SK-N-MC (cell line): Measurements from ENCODE around the gene SEC61B.

Source experiments
- DNase-seq: peaks from one replicate; pipeline ENCODE4 v3.0.0-alpha.2; 2011; ENCODE audit warnings: low read depth, low spot score
- H3K27ac ChIP-seq: fragments of 200-600 bp; sonication (generic); 2 replicates; pipeline ENCODE4 v1.5.1; 2016; ENCODE audit warnings: mixed run types
- H3K36me3 ChIP-seq: fragments of 200-600 bp; sonication (generic); 2 replicates; pipeline ENCODE4 v1.6.1; 2017; ENCODE audit warnings: antibody characterized with exemption, low read length, mixed read lengths; ENCODE audit not compliant: insufficient read depth
- H3K4me3 ChIP-seq: fragments of 200-600 bp; sonication (generic); 2 replicates; pipeline ENCODE4 v1.5.1; 2016
- H3K9ac ChIP-seq: fragments of 200-600 bp; sonication (generic); 2 replicates; pipeline ENCODE4 v1.8.0; 2017; ENCODE audit warnings: mixed run types, mixed read lengths; ENCODE audit not compliant: insufficient read length
- H3K9me3 ChIP-seq: fragments of 200-600 bp; sonication (generic); 2 replicates; pipeline ENCODE4 v1.6.1; 2017; ENCODE audit warnings: low read depth, mild to moderate bottlenecking, antibody characterized with exemption, low read length, moderate library complexity, mixed read lengths
- EZH2 ChIP-seq: fragments of 200-600 bp; sonication (generic); IDR thresholded peaks from one replicate; pipeline ENCODE4 v1.6.1; 2017; ENCODE audit warnings: antibody characterized with exemption
- FOXP2 ChIP-seq: optimal IDR thresholded peaks from 2 replicates; pipeline ENCODE3; 2011; ENCODE audit warnings: mild to moderate bottlenecking, moderate library complexity; ENCODE audit not compliant: insufficient read depth; ENCODE audit errors: extremely low read length, control extremely low read depth
- POLR2AphosphoS5 ChIP-seq: IDR thresholded peaks from 2 replicates; pipeline ENCODE4 v1.6.1; 2012; ENCODE audit warnings: mild to moderate bottlenecking, low read depth, low read length, borderline replicate concordance

The SEC61B gene

GRCh38 chr9:99239341-99240060 lies 17.4 kb downstream of the SEC61B start:
- DNase-seq = no peak
- no peak overlapping the region for H3K4me3 ChIP-seq
- no peaks in the 10 kb centered on the region for H3K36me3 ChIP-seq
- H3K27ac ChIP-seq = no peak overlapping the region
- no peak overlapping the region for H3K9ac ChIP-seq
- TF ChIP-seq EZH2 = no peak
- no peak for TF ChIP-seq FOXP2
- TF ChIP-seq POLR2AphosphoS5 = no peak
- no peaks in the 10 kb centered on the region for H3K9me3 ChIP-seq

- H3K36me3 ChIP-seq = no peaks in the 10 kb centered on the region
- no peaks in the 10 kb centered on the region for H3K9me3 ChIP-seq
- H3K9ac ChIP-seq = no peak overlapping the region
- no peak overlapping the region for H3K4me3 ChIP-seq
- DNase-seq = no peak
- TF ChIP-seq POLR2AphosphoS5 = no peak
- TF ChIP-seq FOXP2 = no peak
- TF ChIP-seq EZH2 = no peak
- no peak overlapping the region for H3K27ac ChIP-seq
These were observed 19.0 kb downstream of the SEC61B start for GRCh38 chr9:99241106-99241505.

- Histone ChIP-seq H3K27ac (no peak overlapping the region), H3K9me3 (no peaks in the 10 kb centered on the region), H3K36me3 (no peaks in the 10 kb centered on the region), H3K9ac (no peak overlapping the region), H3K4me3 (no peak overlapping the region)
- DNase-seq = no peak
- TF ChIP-seq FOXP2 (no peak), POLR2AphosphoS5 (no peak), EZH2 (no peak)
These were observed 22.5 kb downstream of the SEC61B start for GRCh38 chr9:99244344-99245260.

GRCh38 chr9:99249619-99250018 lies 27.5 kb downstream of the SEC61B start:
- TF ChIP-seq FOXP2 = no peak
- TF ChIP-seq POLR2AphosphoS5 = no peak
- no peak for TF ChIP-seq EZH2
- Histone ChIP-seq H3K4me3 (no peak overlapping the region), H3K36me3 (no peaks in the 10 kb centered on the region), H3K9me3 (no peaks in the 10 kb centered on the region), H3K27ac (no peak overlapping the region), H3K9ac (no peak overlapping the region)
- DNase-seq = no peak

GRCh38 chr9:99251157-99251556 lies 29.1 kb downstream of the SEC61B start:
- Histone ChIP-seq H3K9ac (no peak overlapping the region), H3K9me3 (no peaks in the 10 kb centered on the region)
- TF ChIP-seq POLR2AphosphoS5 = no peak

GRCh38 chr9:99253134-99253533 lies 31.1 kb downstream of the SEC61B start:
- DNase-seq = no peak
- Histone ChIP-seq H3K4me3 (no peak overlapping the region), H3K36me3 (no peaks in the 10 kb centered on the region), H3K27ac (no peak overlapping the region), H3K9me3 (no peaks in the 10 kb centered on the region), H3K9ac (no peak overlapping the region)
- TF ChIP-seq EZH2 (no peak), POLR2AphosphoS5 (no peak), FOXP2 (no peak)

More at GRCh38 chr9:99251157-99251556, 29.1 kb downstream of the SEC61B start:
- Histone ChIP-seq H3K4me3 (no peak overlapping the region), H3K27ac (no peak overlapping the region), H3K36me3 (no peaks in the 10 kb centered on the region)
- DNase-seq = no peak

- Histone ChIP-seq H3K36me3 (no peaks in the 10 kb centered on the region), H3K9ac (no peak overlapping the region), H3K9me3 (no peaks in the 10 kb centered on the region), H3K27ac (no peak overlapping the region), H3K4me3 (no peak overlapping the region)
- TF ChIP-seq POLR2AphosphoS5 = no peak
- TF ChIP-seq EZH2 = no peak
- no peak for TF ChIP-seq FOXP2
- DNase-seq = no peak
These were observed 31.8 kb downstream of the SEC61B start for GRCh38 chr9:99253772-99254431.

GRCh38 chr9:99255651-99256050 lies 33.6 kb downstream of the SEC61B start:
- H3K27ac ChIP-seq = no peak overlapping the region
- H3K36me3 ChIP-seq = no peaks in the 10 kb centered on the region
- no peaks in the 10 kb centered on the region for H3K9me3 ChIP-seq
- H3K4me3 ChIP-seq = no peak overlapping the region
- no peak overlapping the region for H3K9ac ChIP-seq
- no peak for DNase-seq
- no peak for TF ChIP-seq POLR2AphosphoS5
- TF ChIP-seq EZH2 = no peak
- TF ChIP-seq FOXP2 = no peak

GRCh38 chr9:99257723-99258389 lies 35.8 kb downstream of the SEC61B start:
- TF ChIP-seq POLR2AphosphoS5 (no peak), EZH2 (no peak), FOXP2 (no peak)
- no peak overlapping the region for H3K9ac ChIP-seq
- no peaks in the 10 kb centered on the region for H3K36me3 ChIP-seq
- no peak overlapping the region for H3K27ac ChIP-seq
- H3K9me3 ChIP-seq = no peaks in the 10 kb centered on the region
- H3K4me3 ChIP-seq = no peak overlapping the region
- DNase-seq = no peak
